ENCODE results near the gene GARIN5B. TPM values are rescaled to one million over a fixed set of nuclear protein-coding genes. Genes with fewer than 3 reads are reported as not detected.

The GARIN5B gene
- total RNA-seq, 1 experiment from 2014 or later = not detected

DNA sequence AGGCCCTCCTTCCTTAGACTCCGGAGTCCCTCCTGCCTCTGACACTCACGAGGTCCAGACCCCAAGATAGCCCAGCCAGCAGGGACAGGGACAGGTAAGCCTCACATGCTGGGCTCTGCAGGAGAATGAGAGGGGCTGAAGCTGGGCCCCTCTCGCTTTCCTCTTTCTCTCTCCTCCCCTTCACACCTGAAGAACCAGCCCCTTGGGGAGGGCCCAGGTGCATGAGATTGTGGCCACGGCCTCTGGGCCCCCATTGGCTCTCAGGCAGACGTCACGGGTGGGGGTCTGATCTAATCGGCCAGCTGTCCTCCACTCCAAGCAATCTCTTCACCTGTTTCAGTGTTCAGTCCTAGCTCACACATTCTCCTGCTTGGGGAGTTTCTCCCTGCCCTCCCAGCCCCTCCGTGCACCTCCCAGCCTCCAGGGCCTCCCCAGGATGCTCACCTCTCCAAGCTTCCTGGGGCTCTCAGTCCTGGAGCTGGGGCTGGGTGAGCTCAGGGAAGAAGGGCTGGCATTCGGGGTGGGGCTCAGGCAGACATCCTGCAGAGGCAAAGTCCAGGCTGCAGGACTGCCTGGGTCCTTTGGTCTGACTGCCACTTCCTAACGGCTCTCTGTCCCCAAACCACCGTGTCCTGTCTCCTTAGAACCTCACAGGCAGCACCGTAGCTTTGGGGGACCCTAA lies 40.7 kb downstream of the GARIN5B start:
- H3K36me3 Mint-ChIP-seq (ENCODE audit: insufficient read depth, unreplicated experiment) = no peaks in the 10 kb centered on the region
- peaks cover 9% of the 10 kb centered on the region for H3K4me1 Mint-ChIP-seq (ENCODE audit: low read depth, unreplicated experiment)
- CTCF ChIA-PET = interaction anchor here (0.6 to 1.2 kb wide), 4 partner anchors 9 to 30 kb away, joined by 3 to 5 read pairs (median 4); partner anchors contain the start of gene KMT5C
- TF ChIP-seq, protein P1, sequence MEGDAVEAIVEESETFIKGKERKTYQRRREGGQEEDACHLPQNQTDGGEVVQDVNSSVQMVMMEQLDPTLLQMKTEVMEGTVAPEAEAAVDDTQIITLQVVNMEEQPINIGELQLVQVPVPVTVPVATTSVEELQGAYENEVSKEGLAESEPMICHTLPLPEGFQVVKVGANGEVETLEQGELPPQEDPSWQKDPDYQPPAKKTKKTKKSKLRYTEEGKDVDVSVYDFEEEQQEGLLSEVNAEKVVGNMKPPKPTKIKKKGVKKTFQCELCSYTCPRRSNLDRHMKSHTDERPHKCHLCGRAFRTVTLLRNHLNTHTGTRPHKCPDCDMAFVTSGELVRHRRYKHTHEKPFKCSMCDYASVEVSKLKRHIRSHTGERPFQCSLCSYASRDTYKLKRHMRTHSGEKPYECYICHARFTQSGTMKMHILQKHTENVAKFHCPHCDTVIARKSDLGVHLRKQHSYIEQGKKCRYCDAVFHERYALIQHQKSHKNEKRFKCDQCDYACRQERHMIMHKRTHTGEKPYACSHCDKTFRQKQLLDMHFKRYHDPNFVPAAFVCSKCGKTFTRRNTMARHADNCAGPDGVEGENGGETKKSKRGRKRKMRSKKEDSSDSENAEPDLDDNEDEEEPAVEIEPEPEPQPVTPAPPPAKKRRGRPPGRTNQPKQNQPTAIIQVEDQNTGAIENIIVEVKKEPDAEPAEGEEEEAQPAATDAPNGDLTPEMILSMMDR (IDR thresholded peaks at IDR 0.05; ENCODE audit: unreplicated experiment) = no peak
- no peak for DNase-seq
- no peak overlapping the region for H3K4me3 Mint-ChIP-seq (ENCODE audit: low read depth, unreplicated experiment)
- H3K9me3 Mint-ChIP-seq (ENCODE audit: low read depth, unreplicated experiment) = no peaks in the 10 kb centered on the region
- intact Hi-C loops (cut with micrococcal nuclease; ENCODE audit: unreplicated experiment) = no loop called here
- no peak overlapping the region for H3K27ac Mint-ChIP-seq (ENCODE audit: unreplicated experiment)
- no TSS peak for BruUV-seq (replicated peaks)
- H3K27me3 Mint-ChIP-seq (ENCODE audit: unreplicated experiment) = peaks cover 17% of the 10 kb centered on the region

DNA sequence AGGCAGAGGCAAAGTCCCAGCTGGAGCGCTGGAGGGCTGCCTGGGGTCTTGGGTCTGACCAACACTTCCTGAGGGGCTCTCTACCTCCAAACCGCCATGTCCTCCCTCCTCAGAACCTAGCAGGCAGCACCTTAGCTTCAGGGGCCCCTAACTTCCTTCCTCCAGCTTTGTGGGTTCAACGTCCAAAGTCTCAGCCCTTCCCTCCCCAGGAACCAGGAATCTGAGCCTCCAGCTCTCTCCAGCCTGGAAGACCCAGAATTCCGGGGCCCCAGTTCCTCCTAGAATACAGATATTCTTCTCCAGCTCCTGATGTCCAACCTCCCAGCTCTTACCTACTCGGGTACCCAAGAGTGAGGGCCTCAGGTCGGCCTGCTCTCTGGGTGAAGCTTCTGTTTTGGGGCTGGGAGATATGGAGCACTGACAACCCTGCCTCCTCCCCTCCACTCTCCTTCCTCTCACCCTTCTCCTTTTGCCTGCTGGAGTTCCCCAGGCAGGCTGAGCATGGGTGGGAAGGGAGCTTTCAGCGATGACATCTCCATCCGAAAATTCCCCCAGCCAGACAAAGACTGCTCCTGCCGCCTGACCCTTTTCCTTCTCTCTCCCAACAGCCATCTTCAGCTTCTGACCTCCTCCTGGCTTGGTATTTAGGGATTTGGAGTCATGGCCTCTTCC lies 41.5 kb downstream of the GARIN5B start:
- intact Hi-C loops (cut with micrococcal nuclease; ENCODE audit: unreplicated experiment) = no loop called here
- H3K27ac Mint-ChIP-seq (ENCODE audit: unreplicated experiment) = no peak overlapping the region
- TF ChIP-seq, protein P1 (IDR thresholded peaks at IDR 0.05; ENCODE audit: unreplicated experiment) = no peak
- peaks cover 9% of the 10 kb centered on the region for H3K4me1 Mint-ChIP-seq (ENCODE audit: low read depth, unreplicated experiment)
- CTCF ChIA-PET = interaction anchor here (0.6 to 1.0 kb wide), 2 partner anchors 9 to 20 kb away, joined by 3 read pairs; no protein-coding TSS in a partner anchor
- no peaks in the 10 kb centered on the region for H3K9me3 Mint-ChIP-seq (ENCODE audit: low read depth, unreplicated experiment)
- no peak for DNase-seq
- no TSS peak for BruUV-seq (replicated peaks)
- H3K27me3 Mint-ChIP-seq (ENCODE audit: unreplicated experiment) = peaks cover 17% of the 10 kb centered on the region
- H3K4me3 Mint-ChIP-seq (ENCODE audit: low read depth, unreplicated experiment) = no peak overlapping the region
- no peaks in the 10 kb centered on the region for H3K36me3 Mint-ChIP-seq (ENCODE audit: insufficient read depth, unreplicated experiment)

DNA sequence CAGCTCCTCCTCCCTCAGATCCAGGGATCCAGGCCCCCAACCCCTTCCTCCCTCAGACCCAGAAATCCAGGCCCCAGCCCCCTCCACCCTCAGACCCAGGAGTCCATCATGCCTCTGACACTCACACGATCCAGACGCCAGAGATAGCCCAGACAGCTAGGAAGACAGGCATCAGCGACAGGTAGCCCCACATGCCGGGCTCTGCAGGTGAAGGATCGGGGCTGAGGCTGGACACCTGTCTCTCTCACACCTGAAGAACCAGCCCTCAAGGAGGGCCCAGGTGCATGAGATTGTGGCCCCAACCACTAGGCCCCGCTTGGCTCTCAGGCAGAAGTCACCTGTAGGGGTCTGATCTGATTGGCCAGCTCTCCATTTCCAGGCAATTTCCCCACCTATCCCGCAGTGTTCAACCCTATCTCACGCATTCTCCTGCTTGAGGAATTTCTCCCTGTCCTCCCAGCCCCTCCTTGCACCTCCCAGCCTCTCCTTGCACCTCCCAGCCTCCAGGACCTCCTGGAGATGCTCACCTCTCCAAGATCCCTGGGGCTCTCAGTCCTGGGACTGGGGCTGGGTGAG lies 42.1 kb downstream of the GARIN5B start:
- Mint-ChIP-seq H3K27ac (ENCODE audit: unreplicated experiment) (no peak overlapping the region), H3K36me3 (ENCODE audit: insufficient read depth, unreplicated experiment) (no peaks in the 10 kb centered on the region), H3K4me3 (ENCODE audit: low read depth, unreplicated experiment) (no peak overlapping the region), H3K4me1 (ENCODE audit: low read depth, unreplicated experiment) (peaks cover 9% of the 10 kb centered on the region), H3K27me3 (ENCODE audit: unreplicated experiment) (peaks cover 17% of the 10 kb centered on the region), H3K9me3 (ENCODE audit: low read depth, unreplicated experiment) (no peaks in the 10 kb centered on the region)
- TF ChIP-seq, protein P1 (IDR thresholded peaks at IDR 0.05; ENCODE audit: unreplicated experiment) = no peak
- intact Hi-C loops (cut with micrococcal nuclease; ENCODE audit: unreplicated experiment) = no loop called here
- CTCF ChIA-PET = no interaction called here
- BruUV-seq (replicated peaks) = no TSS peak
- DNase-seq = no peak

- CTCF ChIA-PET = no interaction called here
- BruUV-seq (replicated peaks) = no TSS peak
- no peak for DNase-seq
Measured at GRCh38 chr19:55319785-55320184, 43.3 kb downstream of the GARIN5B start.

More at GRCh38 chr19:55319785-55320184, 43.3 kb downstream of the GARIN5B start:
- no peak overlapping the region for H3K27ac Mint-ChIP-seq (ENCODE audit: unreplicated experiment)
- TF ChIP-seq, protein P1 (IDR thresholded peaks at IDR 0.05; ENCODE audit: unreplicated experiment) = no peak
- intact Hi-C loops (cut with micrococcal nuclease; ENCODE audit: unreplicated experiment) = no loop called here
- no peaks in the 10 kb centered on the region for H3K36me3 Mint-ChIP-seq (ENCODE audit: insufficient read depth, unreplicated experiment)
- peaks cover 9% of the 10 kb centered on the region for H3K4me1 Mint-ChIP-seq (ENCODE audit: low read depth, unreplicated experiment)
- peaks cover 17% of the 10 kb centered on the region for H3K27me3 Mint-ChIP-seq (ENCODE audit: unreplicated experiment)
- H3K9me3 Mint-ChIP-seq (ENCODE audit: low read depth, unreplicated experiment) = no peaks in the 10 kb centered on the region
- H3K4me3 Mint-ChIP-seq (ENCODE audit: low read depth, unreplicated experiment) = no peak overlapping the region
